ENCODE measurements around the gene GPR85.
"Not testable (repeated sequence)": the region's sequence is repeated elsewhere in the genome, so short reads cannot be mapped to it uniquely, and the experiment has no call there.

The GPR85 gene

DNA sequence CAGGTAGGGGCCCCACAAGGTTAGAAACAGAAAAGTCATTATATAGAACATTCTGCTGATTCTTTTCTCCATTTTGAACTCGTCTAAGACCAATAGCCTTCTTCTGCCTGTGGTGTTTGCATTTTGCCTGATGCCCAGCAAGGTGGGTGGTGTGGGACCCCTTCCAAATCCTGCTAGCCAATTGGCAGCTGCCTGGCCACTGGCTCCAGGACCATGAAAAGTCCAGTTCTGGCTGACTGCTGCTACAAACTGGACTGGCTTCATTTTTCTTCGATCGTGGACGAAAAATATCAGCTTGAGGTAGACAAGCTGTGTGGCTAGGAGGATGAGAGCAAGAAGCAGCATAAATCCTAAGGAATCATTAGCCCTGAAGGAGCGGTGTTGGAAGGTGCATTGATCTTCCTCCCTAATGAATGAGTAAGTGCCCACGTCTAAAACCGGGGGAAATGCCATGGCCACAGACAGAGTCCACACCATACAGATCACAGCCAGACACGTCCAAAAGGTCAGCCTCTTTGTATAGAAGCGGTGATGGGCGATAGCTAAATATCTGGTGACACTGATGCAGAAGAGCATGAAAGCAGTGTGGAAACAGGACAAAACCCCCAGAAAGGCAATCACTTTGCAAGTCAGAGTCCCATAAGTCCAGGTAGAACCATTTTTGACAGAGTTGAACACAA is 2.7 kb downstream of the GPR85 start:
- DNase-seq = no peak

DNA sequence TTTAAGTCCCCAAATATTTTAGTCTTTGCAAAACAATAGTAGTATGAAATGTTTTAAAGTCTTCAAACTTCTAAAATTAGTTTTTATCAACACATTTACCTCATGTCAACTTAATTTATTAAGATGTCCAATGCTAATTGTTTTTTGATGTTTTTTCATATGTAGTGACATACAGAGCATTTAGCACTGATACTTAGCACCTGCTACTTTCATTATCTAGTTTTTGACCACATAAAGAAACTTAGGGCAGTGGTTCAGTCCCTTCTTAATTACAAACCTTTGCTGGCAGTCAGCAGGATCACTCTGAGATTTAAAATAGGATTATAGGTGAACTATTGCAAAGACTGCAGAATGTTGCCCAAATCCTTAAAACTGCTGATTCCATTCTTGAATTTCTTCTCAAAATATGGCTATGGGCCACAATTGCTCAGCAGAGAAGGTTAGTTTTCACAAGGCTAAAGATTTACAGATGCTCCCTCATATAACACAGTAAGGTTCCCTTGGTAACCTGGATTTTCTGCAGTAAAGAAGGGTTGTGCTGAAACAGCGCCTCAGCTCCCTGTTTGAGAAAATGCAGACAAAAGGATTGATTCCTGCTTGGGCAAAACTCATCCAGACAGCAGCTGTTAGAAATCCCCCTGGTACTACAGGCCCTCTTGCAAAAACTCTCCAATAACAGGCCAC is 3.4 kb downstream of the GPR85 start:
- no peak for DNase-seq

DNA sequence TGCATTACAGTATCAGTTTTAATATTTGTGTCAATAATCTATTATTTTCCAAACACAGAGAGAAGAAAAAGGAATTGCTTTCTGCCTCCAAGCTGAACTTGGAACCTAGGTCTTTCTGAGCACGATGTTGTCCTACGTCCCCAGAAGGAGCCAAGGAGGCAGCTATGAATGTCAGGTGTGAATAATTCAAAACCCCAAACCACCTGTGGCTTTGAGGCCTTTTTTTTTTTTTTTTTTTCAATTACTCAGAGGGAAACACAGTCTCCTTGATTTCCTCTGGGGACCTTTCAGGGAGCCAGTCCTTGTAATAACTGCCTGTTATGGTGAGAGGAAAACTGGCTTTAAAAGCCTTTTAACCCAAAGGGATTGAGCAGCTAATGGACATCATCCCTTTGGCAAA is 8.3 kb downstream of the GPR85 start:
- DNase-seq = no peak

DNA sequence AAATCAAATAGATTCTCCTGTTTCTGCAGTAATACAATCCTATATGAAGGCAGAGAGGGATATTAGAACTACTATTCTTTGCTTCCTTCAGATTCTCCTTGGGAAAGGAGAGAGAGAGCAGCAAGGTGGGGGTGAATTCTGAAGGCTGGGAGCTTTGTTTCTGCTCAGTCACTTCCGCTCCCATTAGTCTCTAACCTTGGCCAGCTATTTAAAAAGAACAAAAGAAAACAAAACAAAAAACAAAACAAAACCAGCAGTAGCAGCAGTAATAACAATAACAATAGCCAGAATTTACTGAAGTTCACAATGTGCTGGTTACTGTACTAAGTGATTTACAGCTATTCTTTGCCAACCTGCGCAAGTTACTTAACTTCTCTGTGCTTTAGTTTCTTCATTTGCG is 9.9 kb downstream of the GPR85 start:
- no peak for DNase-seq

DNA sequence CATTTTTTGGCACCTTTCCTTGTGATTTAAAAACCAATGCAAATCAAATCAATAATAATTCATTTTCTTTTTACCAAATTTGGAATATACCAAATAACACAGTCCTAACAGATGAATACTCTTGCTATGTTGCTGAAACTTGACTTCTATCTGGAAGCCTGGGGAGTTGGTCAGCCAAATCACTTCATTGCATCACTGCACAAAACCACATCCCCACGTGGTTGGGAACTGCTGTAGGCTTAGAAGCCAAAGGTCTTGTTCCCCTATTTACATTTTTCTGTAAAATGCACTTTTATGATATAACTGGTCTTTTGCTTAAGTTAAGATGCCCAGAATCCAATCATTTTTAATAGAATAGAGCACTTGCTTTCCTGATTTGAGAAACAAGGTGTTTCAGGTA is 15.2 kb downstream of the GPR85 start:
- no peak for DNase-seq

DNA sequence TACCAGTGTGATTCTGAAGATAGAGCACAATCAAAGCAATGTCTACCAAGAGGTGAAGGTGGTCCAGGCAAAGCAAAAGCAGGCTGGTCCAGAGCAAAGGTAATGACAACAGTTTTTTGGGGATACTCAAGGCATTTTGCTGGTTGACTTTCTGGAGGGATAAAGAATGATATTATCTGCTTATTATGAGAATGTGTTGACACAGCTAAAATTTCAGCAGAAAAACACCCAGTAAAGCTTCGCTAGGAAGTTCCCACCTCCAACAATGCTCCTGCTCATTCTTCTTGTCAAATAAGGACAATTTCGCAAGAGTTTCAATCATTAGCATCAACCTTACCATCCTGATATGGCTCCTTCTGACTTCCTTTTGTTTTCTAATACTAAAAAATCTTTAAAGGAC is 24.1 kb downstream of the GPR85 start:
- DNase-seq = no peak

DNA sequence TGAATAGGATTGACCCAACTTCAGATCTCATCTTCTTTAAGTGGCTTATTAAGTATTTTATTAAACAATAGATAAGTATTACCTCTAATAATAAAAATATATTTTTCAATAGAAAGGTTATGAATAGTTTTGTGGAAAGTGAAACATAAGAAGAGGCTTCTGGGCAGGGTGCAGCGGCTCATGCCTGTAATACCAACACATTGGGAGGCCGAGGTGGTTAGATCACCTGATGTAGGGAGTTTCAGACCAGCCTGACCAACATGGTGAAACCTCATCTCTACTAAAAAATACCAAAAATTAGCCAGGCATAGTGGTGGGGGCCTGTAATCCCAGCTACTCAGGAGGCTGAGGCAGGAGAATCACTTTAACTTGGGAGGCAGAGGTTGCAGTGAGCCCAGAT is 26.5 kb downstream of the GPR85 start:
- DNase-seq = no peak

DNA sequence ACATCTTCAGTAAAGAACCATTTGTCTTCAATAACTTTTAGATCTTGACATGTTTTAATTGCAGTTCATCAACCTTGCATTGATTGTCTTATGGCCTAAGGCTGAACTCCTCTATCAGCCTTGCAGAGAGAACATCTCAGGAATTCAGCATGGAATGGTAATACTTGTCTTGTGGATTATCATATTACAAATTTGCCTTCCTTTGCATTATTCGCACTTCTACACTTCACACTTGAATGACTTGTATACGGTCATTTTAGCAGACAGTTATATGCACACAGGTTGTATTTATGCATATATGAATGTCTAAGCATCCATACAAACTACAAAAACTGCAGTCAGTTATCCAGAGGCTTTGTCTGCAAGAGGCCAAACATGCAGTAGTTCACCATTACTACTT is 31.7 kb downstream of the GPR85 start:
- no peak for DNase-seq

DNA sequence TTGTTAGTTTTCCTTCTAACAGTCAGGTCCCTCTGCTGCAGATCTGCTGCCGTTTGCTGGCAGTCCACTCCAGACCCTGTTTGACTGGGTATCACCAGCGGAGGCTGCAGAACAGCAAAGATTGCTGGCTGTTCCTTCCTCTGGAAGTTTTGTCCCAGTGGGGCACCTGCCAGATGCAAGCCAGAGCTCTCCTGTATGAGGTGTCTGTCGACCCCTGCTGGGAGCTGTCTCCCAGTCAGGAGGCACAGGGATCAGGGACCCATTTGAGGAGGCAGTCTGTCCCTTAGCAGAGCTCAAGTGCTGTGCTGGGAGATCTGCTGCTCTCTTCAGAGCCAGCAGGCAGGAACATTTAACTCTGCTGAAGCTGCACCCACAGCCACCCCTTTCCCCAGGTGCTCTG is 32.4 kb downstream of the GPR85 start:
- DNase-seq = not testable (repeated sequence)

DNA sequence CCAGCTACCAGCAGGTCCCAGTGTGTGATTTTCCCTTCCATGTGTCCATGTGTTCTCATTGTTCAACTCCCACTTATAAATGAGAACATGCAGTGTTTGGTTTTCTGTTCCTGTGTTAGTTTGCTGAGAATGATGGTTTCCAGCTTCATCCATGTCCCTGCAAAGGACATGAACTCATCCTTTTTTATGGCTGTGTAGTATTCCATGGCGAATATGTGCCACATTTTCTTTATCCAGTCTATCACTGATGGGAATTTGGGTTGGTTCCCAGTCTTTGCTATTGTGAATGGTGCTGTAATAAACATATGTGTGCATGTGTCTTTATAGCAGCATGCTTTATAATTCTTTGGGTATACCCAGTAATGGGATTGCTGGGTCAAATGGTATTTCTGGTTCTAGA is 37.4 kb downstream of the GPR85 start:
- not testable (repeated sequence) for DNase-seq

DNA sequence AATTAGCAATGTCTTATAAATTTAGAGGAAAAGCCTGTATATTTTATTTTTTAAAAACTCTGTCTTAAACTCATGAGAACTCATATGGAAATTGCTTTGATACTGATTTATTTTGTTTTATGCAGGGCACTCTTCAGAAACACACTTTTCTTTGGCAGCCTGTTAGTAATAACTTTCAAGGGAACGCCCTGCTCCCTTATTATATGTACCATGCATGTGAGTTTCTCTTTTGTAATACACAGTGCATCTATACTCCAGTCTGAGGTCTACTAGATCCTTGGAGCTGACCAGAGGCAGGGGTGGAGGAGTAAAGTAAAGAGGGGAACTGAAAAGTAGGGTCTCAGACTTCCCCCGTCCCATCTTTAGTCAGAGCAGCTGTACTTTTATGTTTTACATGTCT is 40.2 kb downstream of the GPR85 start:
- DNase-seq = no peak

DNA sequence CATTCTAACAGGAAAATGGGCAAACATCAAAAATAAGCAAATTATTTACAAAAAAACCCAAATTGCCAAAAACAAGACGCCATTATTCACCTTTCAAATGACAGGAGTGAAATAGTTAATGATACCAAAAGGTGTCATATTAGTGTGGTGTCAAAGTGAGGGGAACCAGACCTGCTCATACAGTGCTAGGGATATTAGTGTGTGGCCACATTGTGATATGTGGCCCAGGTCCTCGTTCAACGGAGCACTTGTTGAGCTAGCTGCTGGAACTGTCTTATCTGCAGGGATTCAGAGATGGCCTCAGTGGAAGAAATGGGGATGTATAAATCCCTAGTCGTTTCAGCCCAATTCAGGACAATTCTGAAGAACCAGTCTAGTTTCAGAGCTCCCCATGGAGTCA is 41.2 kb downstream of the GPR85 start:
- no peak for DNase-seq

DNA sequence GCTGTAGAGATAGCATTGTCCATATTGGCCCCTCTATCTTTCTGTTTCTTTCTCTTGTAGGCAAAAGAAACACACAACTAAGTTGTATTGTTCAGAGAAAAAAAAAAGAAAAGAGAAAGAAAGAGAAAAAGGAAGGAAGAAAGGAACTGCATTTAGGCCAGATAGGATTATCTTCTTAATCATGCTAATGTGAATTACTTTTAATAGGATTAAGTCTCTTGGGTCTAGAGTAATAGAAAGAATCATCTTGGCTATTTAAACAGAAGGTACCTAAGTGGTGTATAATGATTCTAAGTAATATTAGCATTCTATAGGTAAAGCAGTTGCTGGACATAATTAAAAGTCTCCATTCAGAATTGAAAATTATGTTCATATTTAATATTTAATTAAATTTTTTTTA is 42.2 kb downstream of the GPR85 start:
- no peak for DNase-seq

DNA sequence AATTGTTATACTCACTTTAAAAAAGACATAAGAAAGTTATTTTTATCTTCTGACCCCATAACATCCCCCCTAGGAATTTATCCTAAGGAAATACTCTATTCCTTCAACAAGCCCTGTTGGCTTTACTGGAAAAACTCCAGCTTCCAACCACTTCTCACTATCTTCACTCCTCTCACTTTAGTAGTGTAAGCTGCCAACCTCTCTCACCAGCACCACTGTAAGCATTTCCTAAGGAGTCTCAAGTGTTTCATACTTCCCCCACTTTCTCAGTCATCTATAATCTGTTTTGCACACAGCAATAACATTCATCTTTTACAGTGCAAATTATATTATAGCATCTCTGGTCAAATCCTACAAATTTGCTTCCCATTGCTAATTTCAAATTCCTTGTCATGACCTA is 45.8 kb downstream of the GPR85 start:
- no peak for DNase-seq

DNA sequence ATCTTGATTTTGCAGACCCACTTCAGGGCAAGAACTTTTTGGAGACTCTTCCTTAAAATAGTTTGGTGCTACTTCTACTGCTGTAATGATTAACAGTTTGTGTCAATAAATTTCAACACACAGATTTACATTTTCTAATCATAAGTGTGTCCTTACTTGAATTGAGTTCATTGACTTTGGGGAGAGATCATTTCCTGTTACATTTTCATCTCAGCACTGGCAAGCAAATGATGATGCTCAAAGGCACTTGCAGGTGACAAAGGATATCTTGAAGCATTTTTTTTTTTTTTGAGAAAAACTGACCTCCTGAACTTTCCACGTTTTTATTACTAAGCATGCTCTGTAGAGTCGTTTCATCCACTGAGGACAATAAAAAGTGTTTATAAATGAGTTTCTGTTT is 52.7 kb downstream of the GPR85 start:
- no peak for DNase-seq

Measured in activated naive CD4-positive, alpha-beta T cell treated with Interleukin-2 at 50 U/mL for 16 hours (primary cell).